CD1c-positive myeloid dendritic cell (primary cell): ENCODE data around the gene OR2AJ1.

Source experiments
- DNase-seq: peaks from one replicate; pipeline ENCODE4 v3.0.0-alpha.2; 2016; ENCODE audit errors: extremely low spot score

Gene OR2AJ1, protein sequence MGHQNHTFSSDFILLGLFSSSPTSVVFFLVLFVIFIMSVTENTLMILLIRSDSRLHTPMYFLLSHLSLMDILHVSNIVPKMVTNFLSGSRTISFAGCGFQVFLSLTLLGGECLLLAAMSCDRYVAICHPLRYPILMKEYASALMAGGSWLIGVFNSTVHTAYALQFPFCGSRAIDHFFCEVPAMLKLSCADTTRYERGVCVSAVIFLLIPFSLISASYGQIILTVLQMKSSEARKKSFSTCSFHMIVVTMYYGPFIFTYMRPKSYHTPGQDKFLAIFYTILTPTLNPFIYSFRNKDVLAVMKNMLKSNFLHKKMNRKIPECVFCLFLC

DNA sequence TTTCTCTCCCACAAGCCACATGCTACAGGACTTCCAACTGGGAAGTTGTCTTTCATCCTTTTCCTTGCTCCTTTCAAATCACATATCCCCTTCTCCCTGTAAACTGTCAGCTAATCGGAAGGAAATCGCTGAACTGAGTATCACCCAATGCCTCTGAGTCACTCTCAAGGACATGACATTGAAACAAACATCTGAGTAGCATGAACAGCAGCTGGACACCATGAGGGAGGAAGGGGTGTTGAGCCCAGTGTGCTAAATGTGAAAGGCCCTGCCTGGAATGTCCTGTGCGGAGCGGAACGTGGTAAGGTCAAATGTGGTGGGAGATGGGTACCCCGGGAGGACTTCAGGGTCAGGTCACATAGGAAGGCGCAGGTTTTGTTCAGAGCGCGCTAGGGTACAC lies at the start of gene OR2AJ1:
OR2AJ1 (plus strand) TSS at position 22 of the 400 bp plus-strand sequence. CDS start 8,880 bp downstream, outside the sequence.
- DNase-seq: no peak

DNA sequence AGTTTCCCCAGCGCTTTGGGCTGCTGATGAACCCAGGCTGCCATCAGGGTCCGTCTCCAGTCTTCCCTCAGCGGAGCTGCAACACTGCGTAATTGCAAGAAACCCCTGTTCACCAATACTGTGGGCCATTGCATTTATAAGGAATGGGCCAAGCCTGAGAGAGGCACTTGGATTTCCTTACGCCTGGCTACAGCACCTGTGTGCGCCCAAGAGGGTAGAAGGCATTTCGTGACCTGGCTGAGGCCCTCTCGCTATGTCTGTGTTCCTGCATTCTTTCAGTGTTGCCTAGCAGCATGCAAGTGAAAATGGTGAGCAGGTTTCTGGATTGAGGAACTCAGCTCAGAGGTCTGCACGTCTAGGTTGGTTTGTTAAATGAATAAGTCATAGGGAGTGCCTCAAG lies 41.3 kb upstream of the OR2AJ1 start:
- no peak for DNase-seq

DNA sequence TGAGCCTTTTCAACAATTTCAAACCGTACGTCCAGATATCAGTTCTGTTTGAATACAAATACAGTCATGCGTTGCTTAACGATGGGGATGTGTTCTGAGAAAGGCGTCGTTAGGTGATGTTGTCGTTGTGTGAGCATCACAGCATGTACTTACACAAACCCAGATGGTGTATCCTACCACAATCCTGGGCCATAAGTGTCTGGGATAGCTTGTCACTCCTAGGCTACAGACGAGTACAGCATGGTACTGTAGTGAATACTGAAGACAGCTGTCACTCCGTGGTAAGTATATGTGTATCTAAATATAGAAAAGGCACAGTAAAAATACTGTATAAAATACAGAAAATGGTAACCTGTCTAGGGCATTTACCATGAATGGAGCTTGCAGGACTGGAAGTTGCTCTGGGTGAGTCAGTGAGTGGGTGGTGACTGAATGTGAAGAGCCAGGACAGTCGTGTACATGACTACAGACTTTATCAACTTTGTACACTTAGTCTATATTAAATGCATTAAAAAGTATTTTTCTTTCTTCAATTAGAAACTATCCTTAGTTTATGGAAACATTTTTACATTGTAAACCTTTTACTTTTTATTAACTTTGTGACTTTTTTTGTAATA lies 39.8 kb upstream of the OR2AJ1 start:
- no peak for DNase-seq

- no peak for DNase-seq
These were observed 29.5 kb upstream of the OR2AJ1 start, which contains the start of gene OR2W3 for GRCh38 chr1:247895163-247895637. OR2W3 (plus strand) TSS chr1:247895587; CDS start chr1:247895587, 0 bp downstream.

DNA sequence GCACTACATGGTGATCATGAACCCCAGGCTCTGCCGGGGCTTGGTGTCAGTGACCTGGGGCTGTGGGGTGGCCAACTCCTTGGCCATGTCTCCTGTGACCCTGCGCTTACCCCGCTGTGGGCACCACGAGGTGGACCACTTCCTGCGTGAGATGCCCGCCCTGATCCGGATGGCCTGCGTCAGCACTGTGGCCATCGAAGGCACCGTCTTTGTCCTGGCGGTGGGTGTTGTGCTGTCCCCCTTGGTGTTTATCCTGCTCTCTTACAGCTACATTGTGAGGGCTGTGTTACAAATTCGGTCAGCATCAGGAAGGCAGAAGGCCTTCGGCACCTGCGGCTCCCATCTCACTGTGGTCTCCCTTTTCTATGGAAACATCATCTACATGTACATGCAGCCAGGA lies 28.7 kb upstream of the OR2AJ1 start:
- DNase-seq: no peak

- no peak for DNase-seq
These were observed 20.6 kb upstream of the OR2AJ1 start for GRCh38 chr1:247904122-247904521.

- no peak for DNase-seq
These were observed 19.5 kb upstream of the OR2AJ1 start for GRCh38 chr1:247905181-247905580.

DNA sequence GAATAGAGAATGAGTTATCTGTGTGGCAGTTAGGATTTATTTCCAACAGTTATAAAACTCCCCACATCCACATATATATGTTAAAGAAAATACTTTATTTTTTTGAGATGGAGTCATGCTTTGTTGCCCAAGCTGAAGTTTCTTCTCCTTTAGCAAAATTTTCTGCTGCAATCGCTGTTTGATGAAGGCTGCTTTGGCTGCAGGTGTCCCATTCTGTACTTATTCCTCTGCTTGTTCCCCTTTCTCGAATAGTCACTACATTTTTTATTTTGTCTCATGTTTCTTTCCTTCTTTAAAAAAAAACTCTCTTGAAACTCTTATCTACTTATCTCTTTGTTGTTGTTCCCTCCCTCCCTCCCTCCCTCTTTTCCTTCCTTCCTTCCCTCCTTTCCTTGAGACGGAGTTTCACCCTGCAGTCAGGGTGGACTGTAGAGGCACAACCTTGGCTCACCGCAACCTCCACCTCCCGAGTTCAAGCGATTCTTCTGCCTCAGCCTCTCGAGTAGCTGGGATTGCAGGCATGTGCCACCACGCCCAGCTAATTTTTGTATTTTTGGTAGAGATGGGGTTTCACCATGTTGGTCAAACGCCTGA lies 18.7 kb upstream of the OR2AJ1 start:
- DNase-seq: no peak

DNA sequence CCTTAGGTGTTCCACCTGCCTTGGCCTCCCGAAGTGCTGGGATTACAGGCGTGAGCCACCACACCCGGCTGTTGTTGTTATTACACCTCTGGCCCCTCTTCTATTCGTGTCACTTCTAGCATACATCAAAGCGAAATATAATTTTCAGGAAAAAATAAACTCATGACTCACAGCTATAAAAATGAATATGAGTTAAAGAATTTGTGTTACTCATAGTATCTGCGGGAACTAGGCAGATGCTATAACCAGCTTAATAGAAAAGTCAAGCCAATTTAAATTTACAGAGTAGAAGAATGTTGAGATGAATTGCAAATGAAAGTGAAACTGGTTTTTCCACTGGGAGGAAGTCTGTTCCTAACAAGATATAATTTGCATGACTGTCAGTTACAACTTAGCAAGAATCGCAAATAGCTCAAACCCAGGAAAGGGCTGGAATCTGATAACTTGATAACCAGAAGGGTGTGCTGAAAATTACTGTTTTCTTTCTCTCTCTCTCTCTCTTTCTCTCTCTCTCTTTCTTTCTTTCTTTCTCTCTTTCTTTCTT lies 18.1 kb upstream of the OR2AJ1 start:
- DNase-seq: peak; percentile 43

- DNase-seq: no peak
These were observed 15.9 kb upstream of the OR2AJ1 start for GRCh38 chr1:247908766-247909165.

DNA sequence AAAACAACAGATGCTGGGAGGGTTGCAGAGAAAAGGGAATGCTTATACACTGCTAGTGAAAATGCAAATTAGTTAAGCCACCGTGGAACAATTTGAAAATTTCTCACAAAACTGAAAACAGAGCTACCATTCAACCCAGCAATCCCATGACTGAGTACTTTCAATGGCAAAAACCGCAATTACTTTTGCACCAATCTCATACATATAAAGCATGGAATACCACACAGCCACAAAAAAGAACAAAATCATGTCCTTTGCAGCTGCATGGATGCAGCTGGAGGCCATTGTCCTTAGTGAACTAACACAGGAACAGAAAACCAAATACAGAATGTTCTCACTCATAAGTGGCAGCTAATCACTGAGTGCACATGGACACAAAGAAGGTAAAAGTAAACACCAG lies 10.9 kb upstream of the OR2AJ1 start:
- no peak for DNase-seq

DNA sequence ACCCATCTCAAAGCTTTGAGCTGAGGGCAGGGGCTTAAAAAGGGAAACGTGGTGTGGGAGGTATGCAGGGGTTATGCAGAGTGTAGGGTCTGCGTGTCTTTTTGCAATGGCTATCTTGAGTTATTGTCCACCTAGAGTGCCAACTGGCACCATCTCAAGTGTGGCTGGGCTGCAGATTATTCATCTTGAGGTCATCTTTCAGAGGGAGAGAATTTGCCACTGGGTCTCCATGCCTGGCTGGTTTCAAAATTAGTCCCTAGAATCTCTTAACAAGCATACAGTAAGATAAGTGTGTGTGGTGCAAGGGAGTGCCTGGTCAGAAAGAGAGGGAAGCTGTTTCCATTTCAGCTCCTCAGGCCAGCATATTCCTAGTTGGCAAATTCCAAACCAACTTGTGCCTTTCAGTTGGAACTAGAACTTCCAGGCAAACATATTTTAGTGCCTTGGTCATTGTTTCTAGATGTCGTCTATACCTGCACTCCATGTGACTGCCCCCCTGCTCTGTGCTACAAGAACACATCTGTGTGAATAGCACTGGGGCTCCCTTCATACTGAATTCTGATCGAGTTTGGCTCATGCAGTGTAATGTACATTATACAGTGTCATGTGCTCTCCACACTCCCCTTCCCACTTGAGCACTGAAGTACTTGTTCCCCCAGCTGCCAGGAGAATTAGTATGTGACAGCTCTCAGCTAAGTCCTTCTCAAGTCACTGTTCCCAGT lies 9.6 kb upstream of the OR2AJ1 start:
- DNase-seq: no peak

DNA sequence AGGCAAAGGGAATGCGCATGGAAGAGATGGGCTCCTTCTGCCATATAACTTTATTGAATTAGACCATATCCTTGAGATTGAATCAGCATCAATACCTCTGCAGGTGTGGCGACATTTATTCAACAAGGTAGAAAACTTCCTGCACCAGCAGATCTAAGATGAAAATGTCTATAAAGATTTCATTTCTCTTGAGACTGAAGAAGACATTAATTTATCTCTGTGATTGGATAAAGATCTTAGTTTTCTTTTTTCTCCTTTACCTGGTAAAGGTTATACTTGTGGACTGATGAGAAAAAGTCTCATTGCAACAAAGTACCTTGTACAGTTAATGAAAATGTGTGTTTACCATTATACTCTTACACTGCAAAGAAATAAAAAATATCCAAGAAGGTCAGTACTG lies 4.7 kb upstream of the OR2AJ1 start, which contains the start of gene OR2T8:
OR2T8 (plus strand) TSS at position 301 of the 400 bp plus-strand sequence. CDS start 766 bp downstream, outside the sequence.
- DNase-seq: no peak

- DNase-seq: no peak
These were observed 748 bp upstream of the OR2AJ1 start for GRCh38 chr1:247923941-247924340.

GRCh38 chr1:247933989-247934388 lies 9.3 kb downstream of the OR2AJ1 start:
- no peak for DNase-seq

DNA sequence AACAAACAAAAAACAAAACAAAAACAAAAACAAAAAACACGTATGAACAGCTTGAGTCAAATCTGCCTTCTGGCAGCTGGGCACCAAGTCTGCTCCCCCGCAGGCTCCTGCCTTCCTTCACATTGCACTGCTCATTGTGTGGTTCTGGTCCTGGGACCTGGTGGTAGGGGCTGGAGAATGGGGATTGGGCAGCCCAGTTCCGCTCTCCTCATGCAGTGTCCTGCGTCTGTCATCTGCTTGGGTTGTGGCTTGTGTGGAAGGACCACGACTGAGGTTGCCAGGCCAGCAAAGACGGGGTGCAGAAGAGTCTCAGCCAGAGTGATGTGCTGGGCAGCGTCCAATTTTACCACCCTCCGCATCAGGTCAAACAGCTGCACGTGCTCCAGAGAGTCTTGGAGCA lies 11.1 kb downstream of the OR2AJ1 start:
- DNase-seq: no peak

GRCh38 chr1:247936415-247936814 lies 11.7 kb downstream of the OR2AJ1 start:
- no peak for DNase-seq

- DNase-seq: peak; percentile 86
These were observed 12.5 kb downstream of the OR2AJ1 start for GRCh38 chr1:247936965-247937734.

- DNase-seq: no peak
These were observed 17.9 kb downstream of the OR2AJ1 start for GRCh38 chr1:247942624-247943023.

DNA sequence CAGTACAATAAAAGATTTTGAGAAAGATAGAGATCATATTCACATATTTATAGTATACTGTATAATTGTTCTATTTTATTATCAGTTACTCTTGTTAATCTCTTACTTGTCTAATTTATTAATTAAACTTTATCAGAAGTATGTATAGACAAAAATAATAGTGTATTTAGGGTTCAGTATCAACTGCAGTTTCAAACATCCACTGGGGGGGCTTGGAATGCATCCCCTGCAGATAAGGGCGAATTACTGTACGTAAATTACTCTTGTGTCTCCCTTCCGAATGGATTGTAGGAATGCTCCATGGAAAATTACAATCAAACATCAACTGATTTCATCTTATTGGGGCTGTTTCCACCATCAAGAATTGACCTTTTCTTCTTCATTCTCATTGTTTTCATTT lies 23.9 kb downstream of the OR2AJ1 start, which contains the start of gene OR2L8:
OR2L8 (plus strand) TSS at position 301 of the 400 bp plus-strand sequence; CDS start at position 301, 0 bp downstream.
- no peak for DNase-seq

DNA sequence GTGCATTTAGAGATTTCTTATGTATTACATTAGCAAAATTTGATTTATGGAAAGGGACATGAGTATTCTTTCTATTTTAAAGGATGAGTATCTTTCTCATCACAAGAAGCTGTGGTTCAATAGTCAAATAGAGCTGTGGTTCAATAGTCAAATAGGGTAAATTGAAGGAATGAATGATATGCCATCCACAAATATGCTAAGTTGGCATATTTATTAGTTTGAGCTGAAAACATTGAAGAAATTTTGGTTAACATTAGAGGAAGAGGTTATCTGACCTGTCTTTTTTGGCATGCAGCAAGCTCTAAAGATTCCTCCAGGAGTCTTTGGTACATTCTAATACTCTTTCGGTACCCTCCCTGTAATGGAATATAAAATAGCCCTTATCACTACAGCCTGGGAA lies 28.7 kb downstream of the OR2AJ1 start:
- no peak for DNase-seq
